H9 (cell line): ENCODE results near the gene SMC1B. TPM values are rescaled to one million over a fixed set of nuclear protein-coding genes. Genes with fewer than 3 reads are reported as not detected.

Source experiments
- DNase-seq: peaks from one replicate; pipeline ENCODE4 v3.0.0-alpha.2; 2017
- H2AFZ ChIP-seq: one replicate; pipeline ENCODE4 v1.6.1; 2013; ENCODE audit warnings: mild to moderate bottlenecking, low read length, control low read depth, moderate library complexity
- H2AK5ac ChIP-seq: 2 replicates; pipeline ENCODE4 v1.6.1; 2013; ENCODE audit warnings: low read length, control low read depth, mixed read lengths; ENCODE audit not compliant: insufficient read length
- H2BK120ac ChIP-seq: one replicate; pipeline ENCODE4 v1.6.1; 2013; ENCODE audit warnings: low read depth, mild to moderate bottlenecking, low read length, control low read depth, inconsistent platforms; ENCODE audit not compliant: poor library complexity, severe bottlenecking
- H2BK12ac ChIP-seq: 2 replicates; pipeline ENCODE4 v1.6.1; 2013; ENCODE audit warnings: low read length, control low read depth, mixed read lengths, low read depth; ENCODE audit not compliant: insufficient read length
- H2BK15ac ChIP-seq: 2 replicates; pipeline ENCODE4 v1.6.1; 2013; ENCODE audit warnings: low read depth, low read length, control low read depth
- H2BK20ac ChIP-seq: one replicate; pipeline ENCODE4 v1.6.1; 2013; ENCODE audit warnings: low read depth, mild to moderate bottlenecking, low read length, control low read depth, inconsistent platforms; ENCODE audit not compliant: poor library complexity, severe bottlenecking
- H2BK5ac ChIP-seq: 2 replicates; pipeline ENCODE4 v1.6.1; 2013; ENCODE audit warnings: low read length, control low read depth, mixed read lengths; ENCODE audit not compliant: insufficient read length
- H3K14ac ChIP-seq: 2 replicates; pipeline ENCODE4 v1.6.1; 2013; ENCODE audit warnings: low read length, control low read depth; ENCODE audit not compliant: insufficient read depth
- H3K18ac ChIP-seq: 2 replicates; pipeline ENCODE4 v1.6.1; 2013; ENCODE audit warnings: low read depth, mild to moderate bottlenecking, mixed read lengths, low read length, control low read depth; ENCODE audit not compliant: insufficient read length
- H3K23ac ChIP-seq: 2 replicates; pipeline ENCODE4 v1.6.1; 2013; ENCODE audit warnings: low read length, control low read depth, mixed read lengths, low read depth; ENCODE audit not compliant: insufficient read length
- H3K23me2 ChIP-seq: 2 replicates; pipeline ENCODE4 v1.6.1; 2013; ENCODE audit warnings: low read depth, mild to moderate bottlenecking, mixed read lengths, low read length, control low read depth; ENCODE audit not compliant: insufficient read length, poor library complexity, severe bottlenecking
- H3K27ac ChIP-seq: 2 replicates; pipeline ENCODE4 v1.5.1; 2013; ENCODE audit warnings: low read length, control low read depth, mixed read lengths, low read depth; ENCODE audit not compliant: insufficient read length
- H3K27me3 ChIP-seq: 2 replicates; pipeline ENCODE4 v1.6.1; 2013; ENCODE audit warnings: low read length, control low read depth, inconsistent platforms; ENCODE audit not compliant: insufficient read depth
- H3K4ac ChIP-seq: 2 replicates; pipeline ENCODE4 v1.6.1; 2013; ENCODE audit warnings: low read depth, mild to moderate bottlenecking, control low read depth, inconsistent platforms, low read length, moderate library complexity
- H3K4me1 ChIP-seq: 2 replicates; pipeline ENCODE4 v1.6.1; 2013; ENCODE audit warnings: low read length, control low read depth, inconsistent platforms; ENCODE audit not compliant: insufficient read depth
- H3K4me2 ChIP-seq: 2 replicates; pipeline ENCODE4 v1.6.1; 2013; ENCODE audit warnings: low read length, control low read depth, mixed read lengths; ENCODE audit not compliant: insufficient read length, insufficient read depth
- H3K56ac ChIP-seq: 2 replicates; pipeline ENCODE4 v1.6.1; 2013; ENCODE audit warnings: low read depth, mild to moderate bottlenecking, mixed read lengths, low read length, control low read depth; ENCODE audit not compliant: insufficient read length
- H3K79me1 ChIP-seq: 2 replicates; pipeline ENCODE4 v1.6.1; 2013; ENCODE audit warnings: low read depth, mild to moderate bottlenecking, moderate library complexity, low read length, control low read depth, inconsistent platforms; ENCODE audit not compliant: insufficient read depth, poor library complexity, severe bottlenecking
- H3K79me2 ChIP-seq: 2 replicates; pipeline ENCODE4 v1.6.1; 2013; ENCODE audit warnings: low read length, control low read depth, inconsistent platforms; ENCODE audit not compliant: insufficient read depth
- H3K9ac ChIP-seq: 2 replicates; pipeline ENCODE4 v1.6.1; 2013; ENCODE audit warnings: low read length, control low read depth, mixed read lengths; ENCODE audit not compliant: insufficient read length; ENCODE audit errors: extremely low read depth
- H3K9me3 ChIP-seq: one replicate; pipeline ENCODE4 v1.6.1; 2013; ENCODE audit warnings: low read depth, low read length, inconsistent platforms; ENCODE audit not compliant: control insufficient read depth
- H3T11ph ChIP-seq: one replicate; pipeline ENCODE4 v1.6.1; 2013; ENCODE audit warnings: mild to moderate bottlenecking, low read length, control low read depth, inconsistent platforms
- H4K20me1 ChIP-seq: one replicate; pipeline ENCODE4 v1.6.1; 2013; ENCODE audit not compliant: control insufficient read depth, insufficient read length, insufficient read depth
- H4K5ac ChIP-seq: 2 replicates; pipeline ENCODE4 v1.6.1; 2013; ENCODE audit warnings: low read depth, mild to moderate bottlenecking, mixed read lengths, low read length, control low read depth; ENCODE audit not compliant: insufficient read length
- H4K8ac ChIP-seq: replicated peaks from 2 replicates; pipeline ENCODE4 v1.6.1; 2013; ENCODE audit warnings: low read length, control low read depth, mixed read lengths, low read depth; ENCODE audit not compliant: insufficient read length
- H4K91ac ChIP-seq: 2 replicates; pipeline ENCODE4 v1.6.1; 2013; ENCODE audit warnings: low read depth, mild to moderate bottlenecking, moderate library complexity, mixed read lengths, low read length, control low read depth; ENCODE audit not compliant: insufficient read length
- H3K27ac Mint-ChIP-seq, 3 experiments: 2 replicates in 2 of 3; 3 replicates in 1 of 3; pipeline ENCODE4 v1.8.0; 2020 to 2021; ENCODE audit warnings: mixed read lengths in 3 of 3, mild to moderate bottlenecking in 1 of 3, moderate library complexity in 1 of 3
- H3K27me3 Mint-ChIP-seq: 2 replicates; pipeline ENCODE4 v1.8.0; 2021; ENCODE audit warnings: low read depth, mild to moderate bottlenecking, moderate library complexity, mixed read lengths
- H3K36me3 Mint-ChIP-seq, 3 experiments: 2 replicates in 2 of 3; 3 replicates in 1 of 3; pipeline ENCODE4 v1.8.0; 2020 to 2021; ENCODE audit warnings: low read depth in 3 of 3, mixed read lengths in 3 of 3; ENCODE audit not compliant: insufficient read depth in 1 of 3
- H3K4me1 Mint-ChIP-seq, 2 experiments: 2 replicates each; pipeline ENCODE4 v1.8.0; 2020; ENCODE audit warnings: mixed read lengths in 2 of 2
- H3K4me3 Mint-ChIP-seq, 2 experiments: 2 replicates in 1 of 2; 3 replicates in 1 of 2; pipeline ENCODE4 v1.8.0; 2020 to 2021; ENCODE audit warnings: mild to moderate bottlenecking in 2 of 2, mixed read lengths in 2 of 2, moderate library complexity in 1 of 2
- H3K9me3 Mint-ChIP-seq, 2 experiments: 2 replicates in 1 of 2; 3 replicates in 1 of 2; pipeline ENCODE4 v1.8.0; 2020; ENCODE audit warnings: mild to moderate bottlenecking in 2 of 2, mixed read lengths in 2 of 2, moderate library complexity in 1 of 2
- CTCF ChIP-seq: fragments of 200-600 bp; sonication (generic); conservative IDR thresholded peaks from 3 replicates; pipeline ENCODE4 v1.8.0; 2021; ENCODE audit warnings: antibody characterized with exemption, mild to moderate bottlenecking
- WGBS: extraction: QIAGEN DNeasy Blood & Tissue Kit; methylation state at CpG from one replicate; pipeline ENCODE4 v1.1.7; 2013; ENCODE audit warnings: missing lambda C conversion rate, low lambda C conversion rate, mixed read lengths; ENCODE audit not compliant: insufficient read length; ENCODE audit errors: extremely low coverage; 5-methylcytosine and 5-hydroxymethylcytosine counted together
- total RNA-seq: library from RNA; stranded (reverse); gene quantifications from 2 replicates; pipeline ENCODE4 v1.2.1, GENCODE V29; 2021

Gene SMC1B
- total RNA-seq, 1 experiment from 2014 or later: not detected

DNA sequence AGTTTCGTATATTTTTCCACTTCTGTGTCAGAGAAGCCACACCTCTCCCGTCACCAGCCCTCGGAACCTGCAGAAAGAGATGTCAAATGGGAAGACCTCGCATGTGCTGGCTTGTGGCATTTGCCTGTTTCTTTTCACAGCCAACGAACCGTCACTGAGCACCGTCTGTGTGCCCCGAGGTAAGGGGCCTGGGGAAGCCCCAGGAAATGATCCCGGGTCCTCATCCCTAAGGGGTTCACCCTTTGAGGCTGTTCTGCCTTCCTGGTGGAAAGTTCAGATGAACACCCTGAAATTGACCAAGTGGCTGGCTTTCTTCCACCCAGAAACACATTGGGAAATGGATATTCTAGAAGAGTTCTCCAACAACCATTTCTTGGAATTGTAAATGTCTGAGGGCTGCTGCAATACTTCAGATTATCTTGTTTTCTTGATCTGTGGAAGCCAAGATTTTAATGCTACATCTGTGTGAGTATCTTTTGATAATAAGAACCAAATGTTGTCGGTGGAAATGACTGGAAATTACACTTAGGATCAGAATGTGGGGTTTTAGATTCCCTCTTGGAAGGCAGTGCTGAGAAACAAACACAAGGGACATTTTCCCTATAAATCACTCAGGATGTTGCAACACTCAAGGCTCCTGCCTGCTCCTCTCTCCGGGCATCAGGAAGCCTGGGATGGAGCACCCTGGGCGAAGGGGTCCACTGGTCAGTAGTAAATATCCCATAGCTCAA, 37.7 kb upstream of the SMC1B start:
- Histone ChIP-seq H3K9me3 (no peaks in the 10 kb centered on the region), H2AFZ (no peak overlapping the region), H4K5ac (no peak overlapping the region), H3K18ac (no peak overlapping the region), H2AK5ac (no peak overlapping the region), H3K4ac (no peak overlapping the region), H4K8ac (no peak overlapping the region), H4K91ac (no peak overlapping the region), H2BK5ac (no peak overlapping the region), H3K56ac (no peak overlapping the region), H4K20me1 (no peaks in the 10 kb centered on the region), H3K79me2 (no peaks in the 10 kb centered on the region), H3T11ph (no peak overlapping the region), H3K9ac (no peak overlapping the region), H2BK120ac (no peak overlapping the region), H3K23ac (no peak overlapping the region), H3K23me2 (no peaks in the 10 kb centered on the region), H2BK20ac (no peak overlapping the region), H3K14ac (no peak overlapping the region), H3K27me3 (no peaks in the 10 kb centered on the region), H2BK12ac (no peak overlapping the region), H3K4me1 (no peaks in the 10 kb centered on the region), H2BK15ac (no peak overlapping the region), H3K27ac (no peak overlapping the region), H3K79me1 (no peaks in the 10 kb centered on the region), H3K4me2 (no peak overlapping the region)
- Mint-ChIP-seq H3K4me1 (no peaks in the 10 kb centered on the region), H3K27ac (peak overlapping the region in 1 of 3 experiments; percentile 63; a peak in 1 of 7 replicates), H3K4me3 (no peak overlapping the region), H3K9me3 (no peaks in the 10 kb centered on the region), H3K36me3 (no peaks in the 10 kb centered on the region), H3K27me3 (peaks cover 9% of the 10 kb centered on the region)
- no peak for TF ChIP-seq CTCF
- no CpG with 5 or more reads among the region's 12 CpGs for WGBS
- DNase-seq: no peak
